GM21528 (cell line): Measurements from ENCODE around the gene POLR1B.

Source experiments
- ATAC-seq: cut with Tn5 transposase; IDR thresholded peaks from one replicate; pipeline ENCODE4 v1.9.1; 2021; ENCODE audit warnings: mild to moderate bottlenecking, moderate library complexity; ENCODE audit not compliant: unreplicated experiment, low FRiP score

POLR1B gene

DNA sequence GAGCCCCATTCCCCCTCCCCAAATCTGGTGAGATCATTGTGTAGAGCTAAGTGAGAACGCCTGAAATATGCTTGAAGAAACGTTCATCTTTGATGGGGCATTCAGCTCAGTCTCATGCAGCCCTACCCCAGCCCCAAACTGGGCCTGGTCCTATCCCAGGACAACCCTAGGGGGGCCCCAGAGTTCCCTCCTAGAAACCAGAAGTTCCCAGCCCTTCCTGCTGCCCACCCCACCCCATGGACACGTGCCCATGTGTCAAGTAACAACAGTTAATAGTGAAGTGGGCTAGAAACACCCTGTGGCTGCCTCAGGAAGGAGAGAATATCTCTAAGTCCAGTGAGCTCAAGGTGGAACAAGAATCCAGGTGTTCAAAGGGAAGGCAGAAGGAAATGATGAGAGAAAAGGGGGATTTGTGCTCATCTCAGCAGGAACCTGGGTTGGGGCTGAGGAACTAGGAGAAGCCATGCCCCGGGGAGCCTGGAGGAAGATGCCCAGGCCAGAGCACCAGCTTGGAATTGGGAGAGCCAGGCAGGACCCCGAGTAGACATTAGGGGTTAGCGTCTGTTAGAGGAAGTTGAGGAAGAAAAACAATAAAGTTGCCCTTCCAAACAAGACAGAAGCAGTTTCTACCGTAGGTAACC lies 83.3 kb downstream of the POLR1B start:
- ATAC-seq = no peak

DNA sequence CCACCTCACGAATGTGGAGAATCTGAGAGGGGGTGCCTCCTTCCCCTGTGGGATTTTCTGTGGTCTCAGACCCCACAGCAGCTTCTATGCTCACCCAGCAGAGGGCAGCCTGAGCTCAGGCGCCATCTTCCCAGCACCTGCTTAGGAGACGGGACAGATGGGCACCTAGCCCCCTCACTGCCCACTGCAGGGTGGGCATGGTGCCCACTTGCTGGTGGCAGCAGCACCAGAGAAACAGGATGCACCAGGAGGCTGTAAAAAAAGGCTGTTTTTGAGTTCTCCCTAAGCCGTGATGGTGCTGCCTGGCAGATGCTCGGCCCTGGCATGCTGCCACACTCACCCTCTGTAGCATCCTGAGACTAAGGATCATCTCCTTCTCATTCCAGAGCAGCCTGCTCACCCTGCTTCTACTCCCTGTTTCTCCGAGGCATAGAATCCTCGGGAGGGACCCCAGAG lies 84.4 kb downstream of the POLR1B start:
- ATAC-seq = no peak
